Mesothelial cell of epicardium (in vitro differentiated cells): ENCODE data around the gene TAGAP. TPM values are rescaled to one million over a fixed set of nuclear protein-coding genes. Genes with fewer than 3 reads are reported as not detected.

Experiments used
- DNase-seq, 2 experiments: peaks; one replicate each; pipeline ENCODE4 v3.0.0; 2021; ENCODE audit warnings: low spot score in 2 of 2; ENCODE audit not compliant: unreplicated experiment in 2 of 2
- H3K27ac Mint-ChIP-seq: 2 replicates; pipeline ENCODE4 v1.8.0; 2021; ENCODE audit warnings: mixed read lengths
- H3K27me3 Mint-ChIP-seq: 2 replicates; pipeline ENCODE4 v1.8.0; 2021; ENCODE audit warnings: low read depth, mixed read lengths
- H3K36me3 Mint-ChIP-seq: 2 replicates; pipeline ENCODE4 v1.8.0; 2021; ENCODE audit warnings: mixed read lengths
- H3K4me1 Mint-ChIP-seq: 2 replicates; pipeline ENCODE4 v1.8.0; 2021; ENCODE audit warnings: mixed read lengths
- H3K4me3 Mint-ChIP-seq: 2 replicates; pipeline ENCODE4 v1.8.0; 2021; ENCODE audit warnings: mild to moderate bottlenecking, moderate library complexity, mixed read lengths
- H3K9me3 Mint-ChIP-seq: 2 replicates; pipeline ENCODE4 v1.8.0; 2021; ENCODE audit warnings: mixed read lengths
- CTCF ChIP-seq: fragments of 200-600 bp; sonication (generic); IDR thresholded peaks from one replicate; pipeline ENCODE4 v1.5.0; 2021; ENCODE audit warnings: antibody characterized with exemption; ENCODE audit not compliant: unreplicated experiment
- total RNA-seq: library from RNA; stranded (reverse); gene quantifications from 3 replicates; pipeline ENCODE4 v1.2.1, GENCODE V29; 2021

The TAGAP gene
- total RNA-seq, 1 donor from 2014 or later, result 0.16 TPM

GRCh38 chr6:159082039-159082815, 37.4 kb upstream of the TAGAP start:
- H3K27me3 Mint-ChIP-seq, result peaks cover 19% of the 10 kb centered on the region
- H3K4me1 Mint-ChIP-seq, result no peaks in the 10 kb centered on the region

GRCh38 chr6:159080217-159080976, 35.6 kb upstream of the TAGAP start:
- DNase-seq, result no peak
- H3K9me3 Mint-ChIP-seq, result no peaks in the 10 kb centered on the region

More at GRCh38 chr6:159082039-159082815, 37.4 kb upstream of the TAGAP start:
- no peaks in the 10 kb centered on the region for H3K9me3 Mint-ChIP-seq
- H3K27ac Mint-ChIP-seq, result no peak overlapping the region
- no peak for DNase-seq
- TF ChIP-seq CTCF, result no peak
- no peaks in the 10 kb centered on the region for H3K36me3 Mint-ChIP-seq
- no peak overlapping the region for H3K4me3 Mint-ChIP-seq

GRCh38 chr6:159079367-159079766, 34.6 kb upstream of the TAGAP start:
- Mint-ChIP-seq H3K36me3 (no peaks in the 10 kb centered on the region), H3K9me3 (no peaks in the 10 kb centered on the region), H3K4me3 (no peak overlapping the region), H3K4me1 (no peaks in the 10 kb centered on the region), H3K27ac (no peak overlapping the region), H3K27me3 (peaks cover 31% of the 10 kb centered on the region)
- no peak for TF ChIP-seq CTCF
- no peak for DNase-seq

More at GRCh38 chr6:159080217-159080976, 35.6 kb upstream of the TAGAP start:
- peaks cover 32% of the 10 kb centered on the region for H3K27me3 Mint-ChIP-seq
- no peak overlapping the region for H3K27ac Mint-ChIP-seq
- H3K36me3 Mint-ChIP-seq, result no peaks in the 10 kb centered on the region
- H3K4me1 Mint-ChIP-seq, result no peaks in the 10 kb centered on the region
- TF ChIP-seq CTCF, result no peak
- no peak overlapping the region for H3K4me3 Mint-ChIP-seq

- no peak overlapping the region for H3K27ac Mint-ChIP-seq
- H3K9me3 Mint-ChIP-seq, result no peaks in the 10 kb centered on the region
- H3K36me3 Mint-ChIP-seq, result no peaks in the 10 kb centered on the region
- DNase-seq, result no peak
- peaks cover 40% of the 10 kb centered on the region for H3K27me3 Mint-ChIP-seq
- no peak overlapping the region for H3K4me3 Mint-ChIP-seq
- no peak for TF ChIP-seq CTCF
- H3K4me1 Mint-ChIP-seq, result peaks cover 8% of the 10 kb centered on the region
Measured at GRCh38 chr6:159077123-159077522, 32.3 kb upstream of the TAGAP start.

- TF ChIP-seq CTCF, result no peak
- H3K27ac Mint-ChIP-seq, result no peak overlapping the region
- H3K27me3 Mint-ChIP-seq, result peaks cover 43% of the 10 kb centered on the region
- H3K36me3 Mint-ChIP-seq, result no peaks in the 10 kb centered on the region
- peaks cover 8% of the 10 kb centered on the region for H3K4me1 Mint-ChIP-seq
- H3K4me3 Mint-ChIP-seq, result no peak overlapping the region
- no peak for DNase-seq
- H3K9me3 Mint-ChIP-seq, result no peaks in the 10 kb centered on the region
Measured at GRCh38 chr6:159075506-159076228, 30.9 kb upstream of the TAGAP start.
